ENCODE data around the gene XRCC3.

DNA sequence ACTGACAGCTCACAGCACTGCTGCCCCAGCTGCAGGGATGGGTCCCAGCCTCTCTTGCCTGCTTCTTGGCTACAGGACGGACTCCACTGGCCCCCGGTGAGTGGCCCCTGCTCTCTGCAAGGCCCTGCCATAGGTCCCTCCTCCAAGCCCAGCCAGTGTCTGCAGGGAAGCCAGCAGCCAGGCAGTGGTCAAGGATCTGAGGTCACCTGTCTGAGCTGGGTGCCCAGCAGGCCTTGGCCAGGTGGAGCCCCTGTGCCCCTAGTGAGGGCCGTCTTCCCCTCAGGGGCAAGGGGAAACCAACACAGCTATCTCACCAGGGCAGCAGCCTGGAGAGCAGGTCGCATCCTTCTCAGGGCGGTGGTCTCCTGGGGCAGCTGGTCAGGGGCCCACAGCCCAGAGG lies 13.2 kb downstream of the XRCC3 start:
- no peak for TF ChIP-seq POLR2A (IDR thresholded peaks at IDR 0.05; ENCODE audit: extremely low read depth, insufficient read length)
- TF ChIP-seq, protein P1, sequence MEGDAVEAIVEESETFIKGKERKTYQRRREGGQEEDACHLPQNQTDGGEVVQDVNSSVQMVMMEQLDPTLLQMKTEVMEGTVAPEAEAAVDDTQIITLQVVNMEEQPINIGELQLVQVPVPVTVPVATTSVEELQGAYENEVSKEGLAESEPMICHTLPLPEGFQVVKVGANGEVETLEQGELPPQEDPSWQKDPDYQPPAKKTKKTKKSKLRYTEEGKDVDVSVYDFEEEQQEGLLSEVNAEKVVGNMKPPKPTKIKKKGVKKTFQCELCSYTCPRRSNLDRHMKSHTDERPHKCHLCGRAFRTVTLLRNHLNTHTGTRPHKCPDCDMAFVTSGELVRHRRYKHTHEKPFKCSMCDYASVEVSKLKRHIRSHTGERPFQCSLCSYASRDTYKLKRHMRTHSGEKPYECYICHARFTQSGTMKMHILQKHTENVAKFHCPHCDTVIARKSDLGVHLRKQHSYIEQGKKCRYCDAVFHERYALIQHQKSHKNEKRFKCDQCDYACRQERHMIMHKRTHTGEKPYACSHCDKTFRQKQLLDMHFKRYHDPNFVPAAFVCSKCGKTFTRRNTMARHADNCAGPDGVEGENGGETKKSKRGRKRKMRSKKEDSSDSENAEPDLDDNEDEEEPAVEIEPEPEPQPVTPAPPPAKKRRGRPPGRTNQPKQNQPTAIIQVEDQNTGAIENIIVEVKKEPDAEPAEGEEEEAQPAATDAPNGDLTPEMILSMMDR (IDR thresholded peaks at IDR 0.05; ENCODE audit: low read depth, low read length), result no peak
- TF ChIP-seq MYC (IDR thresholded peaks at IDR 0.05; ENCODE audit: low read depth, low read length), result no peak
- TF ChIP-seq, protein P2, sequence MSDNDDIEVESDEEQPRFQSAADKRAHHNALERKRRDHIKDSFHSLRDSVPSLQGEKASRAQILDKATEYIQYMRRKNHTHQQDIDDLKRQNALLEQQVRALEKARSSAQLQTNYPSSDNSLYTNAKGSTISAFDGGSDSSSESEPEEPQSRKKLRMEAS (IDR thresholded peaks at IDR 0.05; ENCODE audit: low read depth, low read length), result no peak

Measured in NB4 (cell line).